ENCODE measurements around the gene RIPOR2. TPM values are rescaled to one million over a fixed set of nuclear protein-coding genes. Genes with fewer than 3 reads are reported as not detected.
"Not testable (repeated sequence)": the region's sequence is repeated elsewhere in the genome, so short reads cannot be mapped to it uniquely, and the experiment has no call there.

The RIPOR2 gene
- total RNA-seq, 1 donor from 2014 or later, result 38.0 TPM

GRCh38 chr6:24774696-24775519 is 160.9 kb downstream of the RIPOR2 start, which contains the start of gene GMNN:
GMNN (plus strand) TSS chr6:24774937; CDS start chr6:24777247, 2,310 bp downstream.
- DNase-seq, result peak; percentile 100
- Histone ChIP-seq H3K27ac (peak within 1 kb of the TSS; percentile 90), H3K4me3 (peak within 1 kb of the TSS; percentile 96), H3K36me3 (no peaks in the 10 kb centered on the region), H3K4me1 (peaks cover 17% of the 10 kb centered on the region), H3K9me3 (no peaks in the 10 kb centered on the region), H3K27me3 (ENCODE audit: low read depth) (no peaks in the 10 kb centered on the region)
- no peak for TF ChIP-seq CTCF (IDR thresholded peaks at IDR 0.05)
- peak; percentile 98 to 100 for ATAC-seq
- intact Hi-C loops (cut with DNase I), result no loop called here

DNA sequence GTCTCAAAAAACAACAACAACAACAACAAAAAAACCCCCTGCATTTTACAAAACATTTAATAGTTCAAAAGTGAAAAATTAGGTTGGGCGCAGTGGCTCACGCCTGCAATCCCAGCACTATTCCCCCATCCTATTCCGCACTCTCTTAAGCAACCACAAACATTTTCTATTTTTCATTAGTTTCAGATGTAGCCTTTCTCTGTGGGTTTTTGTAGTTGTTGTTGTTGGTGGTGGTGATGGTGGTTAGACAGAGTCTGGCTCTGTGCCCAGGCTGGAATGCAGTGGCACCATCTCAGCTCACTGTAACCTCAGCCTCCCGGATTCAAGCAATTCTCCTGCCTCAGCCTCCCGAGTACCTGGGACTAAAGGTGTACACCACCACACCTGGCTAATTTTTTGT is 167.4 kb downstream of the RIPOR2 start:
- no peak for TF ChIP-seq CTCF (IDR thresholded peaks at IDR 0.05)
- peaks cover 2% of the 10 kb centered on the region for H3K4me1 ChIP-seq
- intact Hi-C loops (cut with DNase I), result loop anchor here (10.0 kb wide), 1 partner anchor 184 kb away; no protein-coding TSS in a partner anchor
- H3K4me3 ChIP-seq, result no peak overlapping the region
- H3K9me3 ChIP-seq, result no peaks in the 10 kb centered on the region
- no peak overlapping the region for H3K27ac ChIP-seq
- DNase-seq (no peak), ATAC-seq (no peak)
- no peaks in the 10 kb centered on the region for H3K36me3 ChIP-seq
- no peaks in the 10 kb centered on the region for H3K27me3 ChIP-seq (ENCODE audit: low read depth)

GRCh38 chr6:24766680-24767462 is 168.9 kb downstream of the RIPOR2 start:
- intact Hi-C loops (cut with DNase I), result loop anchor here (10.0 kb wide), 1 partner anchor 182 kb away; no protein-coding TSS in a partner anchor
- DNase-seq (no peak), ATAC-seq (peak; percentile 60 to 75)
- Histone ChIP-seq H3K4me1 (peaks cover 5% of the 10 kb centered on the region), H3K27me3 (ENCODE audit: low read depth) (no peaks in the 10 kb centered on the region), H3K4me3 (no peak overlapping the region), H3K36me3 (no peaks in the 10 kb centered on the region), H3K27ac (no peak overlapping the region), H3K9me3 (no peaks in the 10 kb centered on the region)
- TF ChIP-seq CTCF (IDR thresholded peaks at IDR 0.05), result peak; percentile 46

DNA sequence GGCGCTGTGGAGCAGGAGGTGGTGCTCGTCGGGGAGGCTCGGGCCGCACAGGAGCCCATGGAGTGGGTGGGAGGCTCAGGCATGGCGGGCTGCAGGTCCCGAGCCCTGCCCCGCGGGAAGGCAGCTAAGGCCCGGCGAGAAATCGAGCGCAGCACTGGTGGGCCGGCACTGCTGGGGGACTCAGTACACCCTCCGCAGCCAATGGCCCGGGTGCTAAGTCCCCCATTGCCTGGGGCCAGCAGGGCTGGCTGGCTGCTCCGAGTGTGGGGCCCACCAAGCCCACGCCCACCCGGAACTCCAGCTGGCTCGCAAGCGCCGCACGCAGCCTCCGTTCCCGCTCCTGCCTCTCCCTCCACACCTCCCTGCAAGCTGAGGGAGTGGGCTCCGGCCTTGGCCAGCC is 169.8 kb downstream of the RIPOR2 start:
- H3K27ac ChIP-seq; DNase-seq; H3K36me3 ChIP-seq; H3K27me3 ChIP-seq (ENCODE audit: low read depth); H3K4me1 ChIP-seq; H3K4me3 ChIP-seq; ATAC-seq; H3K9me3 ChIP-seq: not testable (repeated sequence)
- intact Hi-C loops (cut with DNase I), result loop anchor here (10.0 kb wide), 1 partner anchor 181 kb away; no protein-coding TSS in a partner anchor

DNA sequence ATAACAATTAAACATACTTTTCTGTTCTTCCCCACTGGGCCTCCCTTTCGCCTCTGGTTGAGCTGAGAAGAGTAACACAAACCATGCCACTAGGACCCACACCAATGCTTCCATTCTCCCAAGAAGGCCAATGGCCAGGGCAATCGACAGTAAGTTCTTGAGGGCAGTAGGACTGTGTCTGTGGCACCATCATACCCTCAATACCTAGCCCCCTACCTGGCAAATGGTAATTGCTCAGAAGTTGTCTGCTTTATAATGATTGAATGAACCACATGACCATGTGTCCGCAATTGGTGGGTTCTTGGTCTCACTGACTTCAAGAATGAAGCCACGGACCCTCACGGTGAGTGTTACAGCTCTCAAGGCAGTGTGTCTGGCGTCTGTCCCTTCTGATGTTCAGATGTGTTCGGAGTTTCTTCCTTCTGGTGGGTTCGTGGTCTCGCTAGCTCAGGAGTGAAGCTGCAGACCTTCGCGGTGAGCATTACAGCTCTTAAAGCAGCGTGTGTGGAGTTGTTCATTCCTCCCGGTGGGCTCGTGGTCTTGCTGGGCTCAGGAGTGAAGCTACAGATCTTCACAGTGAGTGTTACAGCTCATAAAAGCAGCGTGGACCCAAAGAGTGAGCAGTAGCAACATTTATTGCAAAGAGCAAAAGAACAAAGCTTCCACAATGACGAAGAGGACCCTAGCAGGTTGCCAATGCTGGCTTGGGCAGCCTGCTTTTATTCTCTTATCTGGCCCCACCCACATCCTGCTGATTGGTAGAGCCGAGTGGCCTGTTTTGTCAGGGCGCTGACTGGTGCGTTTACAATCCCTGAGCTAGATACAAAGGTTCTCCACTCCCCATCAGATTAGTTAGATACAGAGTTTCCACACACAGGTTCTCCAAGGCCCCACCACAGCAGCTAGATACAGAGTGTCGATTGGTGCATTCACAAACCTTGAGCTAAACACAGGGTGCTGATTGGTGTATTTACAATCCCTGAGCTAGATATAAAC is 170.6 kb downstream of the RIPOR2 start:
- H3K27ac ChIP-seq; H3K27me3 ChIP-seq (ENCODE audit: low read depth); H3K4me1 ChIP-seq; ATAC-seq; H3K9me3 ChIP-seq; H3K36me3 ChIP-seq; DNase-seq; H3K4me3 ChIP-seq: not testable (repeated sequence)
- intact Hi-C loops (cut with DNase I), result loop anchor here (10.0 kb wide), 1 partner anchor 180 kb away; no protein-coding TSS in a partner anchor

Data from lower lobe of right lung (tissue), 2 donors.